ENCODE data around the gene NFAM1.

NFAM1 gene

GRCh38 chr22:42439821-42440674 lies 7.8 kb upstream of the NFAM1 start:
- DNase-seq, result no peak

- DNase-seq, result no peak
These were observed 6.9 kb upstream of the NFAM1 start for GRCh38 chr22:42439021-42439567.

GRCh38 chr22:42438293-42438650 lies 6.1 kb upstream of the NFAM1 start:
- no peak for DNase-seq

- peak; percentile 71 to 84 for DNase-seq
These were observed 5.5 kb upstream of the NFAM1 start for GRCh38 chr22:42437488-42438292.

GRCh38 chr22:42436404-42436803 lies 4.2 kb upstream of the NFAM1 start:
- peak; percentile 67 to 90 for DNase-seq

GRCh38 chr22:42434748-42435425 lies 2.7 kb upstream of the NFAM1 start:
- no peak for DNase-seq

- DNase-seq, result peak; percentile 25 to 43
These were observed 1.8 kb upstream of the NFAM1 start for GRCh38 chr22:42433754-42434682.

GRCh38 chr22:42432818-42433217 lies 615 bp upstream of the NFAM1 start:
- peak in 1 of 2 experiments; percentile 18 for DNase-seq

- no peak for DNase-seq
These were observed 693 bp downstream of the NFAM1 start for GRCh38 chr22:42431401-42432019.

GRCh38 chr22:42430528-42431125 lies 1.6 kb downstream of the NFAM1 start:
- no peak for DNase-seq

GRCh38 chr22:42428760-42429159 lies 3.4 kb downstream of the NFAM1 start:
- DNase-seq, result no peak

GRCh38 chr22:42428025-42428424 lies 4.2 kb downstream of the NFAM1 start:
- DNase-seq, result no peak

- DNase-seq, result peak; percentile 37 to 67
These were observed 5.0 kb downstream of the NFAM1 start for GRCh38 chr22:42427167-42427566.

GRCh38 chr22:42425989-42426355 lies 6.2 kb downstream of the NFAM1 start:
- no peak for DNase-seq

- no peak for DNase-seq
These were observed 6.7 kb downstream of the NFAM1 start for GRCh38 chr22:42425337-42425988.

GRCh38 chr22:42419243-42419881 lies 12.8 kb downstream of the NFAM1 start:
- DNase-seq, result no peak

GRCh38 chr22:42418811-42419242 lies 13.4 kb downstream of the NFAM1 start:
- DNase-seq, result no peak

- DNase-seq, result no peak
These were observed 14.4 kb downstream of the NFAM1 start for GRCh38 chr22:42417645-42418305.

- DNase-seq, result no peak
These were observed 15.5 kb downstream of the NFAM1 start for GRCh38 chr22:42416671-42417230.
